Measurements from ENCODE around the gene SEC16A. TPM values are rescaled to one million over a fixed set of nuclear protein-coding genes. Genes with fewer than 3 reads are reported as not detected.

The SEC16A gene
- total and polyA plus RNA-seq, 11 donors, result 20.9 to 53.3 (median 29.9) TPM

GRCh38 chr9:136424750-136425362, 58.0 kb downstream of the SEC16A start:
- no peak overlapping the region for H3K4me3 ChIP-seq
- intact Hi-C loops (cut with DNase I), result no loop called here
- ATAC-seq, result no peak
- H3K4me1 ChIP-seq, result no peaks in the 10 kb centered on the region
- TF ChIP-seq POLR2A (IDR thresholded peaks at IDR 0.05), result no peak
- no peak for TF ChIP-seq CTCF (IDR thresholded peaks at IDR 0.05)
- H3K36me3 ChIP-seq, result peaks cover 0 to 93% (median 72%) of the 10 kb centered on the region in 9 donors
- WGBS, 4 donors, result 87 to 92% (median 90%) methylated on average over 27 of the region's 27 CpGs
- no peak overlapping the region for H3K27ac ChIP-seq
- DNase-seq, result no peak
- H3K27me3 ChIP-seq, result no peaks in the 10 kb centered on the region
- no peaks in the 10 kb centered on the region for H3K9me3 ChIP-seq

GRCh38 chr9:136423432-136424146, 59.3 kb downstream of the SEC16A start:
- Histone ChIP-seq H3K27me3 (no peaks in the 10 kb centered on the region), H3K4me3 (no peak overlapping the region), H3K36me3 (peaks cover 2 to 93% (median 73%) of the 10 kb centered on the region in 9 donors), H3K4me1 (no peaks in the 10 kb centered on the region), H3K27ac (no peak overlapping the region), H3K9me3 (no peaks in the 10 kb centered on the region)
- intact Hi-C loops (cut with DNase I), result no loop called here
- WGBS, 4 donors, result 95 to 96% (median 96%) methylated on average over 38 to 43 of the region's 43 CpGs
- ATAC-seq, result no peak
- no peak for DNase-seq
- TF ChIP-seq CTCF (IDR thresholded peaks at IDR 0.05), result no peak
- TF ChIP-seq POLR2A (IDR thresholded peaks at IDR 0.05), result no peak

- Histone ChIP-seq H3K4me1 (no peaks in the 10 kb centered on the region), H3K4me3 (no peak overlapping the region), H3K27ac (no peak overlapping the region), H3K27me3 (no peaks in the 10 kb centered on the region), H3K36me3 (peaks cover 2 to 93% (median 75%) of the 10 kb centered on the region in 9 donors), H3K9me3 (no peaks in the 10 kb centered on the region)
- TF ChIP-seq CTCF (IDR thresholded peaks at IDR 0.05) (no peak), POLR2A (IDR thresholded peaks at IDR 0.05) (no peak)
- peak in 1 of 4 donors; percentile 16 for ATAC-seq
- intact Hi-C loops (cut with DNase I), result no loop called here
- DNase-seq, result no peak
- WGBS, 4 donors, result 93 to 96% (median 95%) methylated on average over 21 to 26 of the region's 26 CpGs
Measured at GRCh38 chr9:136422876-136423275, 60.0 kb downstream of the SEC16A start.

- intact Hi-C loops (cut with DNase I), result no loop called here
- DNase-seq (no peak), ATAC-seq (no peak)
- Histone ChIP-seq H3K9me3 (no peaks in the 10 kb centered on the region), H3K27ac (no peak overlapping the region), H3K4me1 (no peaks in the 10 kb centered on the region), H3K27me3 (no peaks in the 10 kb centered on the region), H3K4me3 (no peak overlapping the region), H3K36me3 (peaks cover 2 to 95% (median 83%) of the 10 kb centered on the region in 9 donors)
- 88 to 94% (median 90%) methylated on average over 13 to 21 of the region's 21 CpGs for WGBS, 4 donors
- TF ChIP-seq CTCF (IDR thresholded peaks at IDR 0.05) (no peak), POLR2A (IDR thresholded peaks at IDR 0.05) (no peak)
Measured at GRCh38 chr9:136421791-136422190, 61.0 kb downstream of the SEC16A start.
